Measurements from ENCODE around the gene KCNC2.

- peak in 1 of 2 donors; percentile 5 for TF ChIP-seq CTCF (conservative IDR thresholded peaks at IDR 0.05 in 1 of 2, IDR thresholded peaks at IDR 0.05 in 1 of 2; ENCODE audit: extremely low read depth in 1 of 2, insufficient read depth in 1 of 2, low read depth in 1 of 2, low read length in 2 of 2)
- TF ChIP-seq EZH2 (IDR thresholded peaks at IDR 0.05; ENCODE audit: borderline replicate concordance, low read length) = no peak
Measured at GRCh38 chr12:75196865-75197264, 12.8 kb downstream of the KCNC2 start.

All from mammary epithelial cell (primary cell).